SIG-M5 treated with dmso at 0.1 percent for 504 hours (cell line): ENCODE data around the gene COL5A2.

Source experiments
- DNase-seq: peaks from one replicate; lab custom pipeline; 2025; ENCODE audit not compliant: unreplicated experiment; lab: John Stamatoyannopoulos, UW

Gene COL5A2

DNA sequence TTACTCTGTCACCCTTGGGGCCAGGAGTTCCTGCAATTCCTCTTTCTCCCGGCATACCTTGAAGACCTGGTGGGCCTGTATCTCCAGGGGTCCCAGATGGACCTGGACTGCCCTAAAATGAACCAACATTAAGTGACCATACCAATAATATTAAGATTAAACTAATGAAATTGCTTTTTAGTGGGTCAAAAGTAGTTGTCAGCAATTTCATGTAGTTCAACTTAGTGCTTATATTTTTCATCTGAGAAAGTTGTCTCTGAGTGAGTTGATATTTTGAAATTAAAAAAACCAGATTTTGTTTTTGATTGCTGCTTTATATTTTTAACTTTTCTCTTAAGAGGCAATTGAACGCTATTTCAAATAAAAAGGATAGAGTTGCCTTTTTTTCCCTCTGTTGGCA, 122.2 kb downstream of the COL5A2 start:
- DNase-seq: no peak

- DNase-seq: no peak
Measured at GRCh38 chr2:189056200-189057106, 123.1 kb downstream of the COL5A2 start.

GRCh38 chr2:189050165-189050712, 129.3 kb downstream of the COL5A2 start:
- no peak for DNase-seq

DNA sequence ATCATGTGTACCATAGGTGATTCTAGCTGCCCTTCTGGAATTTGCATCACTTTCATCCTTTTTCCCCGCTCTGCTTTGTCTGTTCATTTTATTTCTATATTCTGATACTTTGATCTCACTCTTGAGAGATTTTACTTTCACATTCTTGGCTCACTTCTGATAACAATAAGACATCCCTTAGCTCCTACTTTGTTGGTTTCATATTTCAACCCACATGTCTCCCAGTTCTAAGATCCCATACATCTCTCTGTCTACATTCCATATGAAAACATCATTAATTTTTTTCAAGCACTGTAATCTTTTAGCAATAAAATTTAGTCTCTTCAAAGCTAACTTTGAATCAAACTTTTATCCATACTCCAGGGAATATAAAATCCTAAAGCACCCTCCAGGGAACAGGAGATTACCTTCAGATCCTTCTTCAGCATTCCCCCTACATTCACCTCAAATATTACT, 129.8 kb downstream of the COL5A2 start:
- no peak for DNase-seq

- DNase-seq: no peak
Measured at GRCh38 chr2:189048189-189048588, 131.4 kb downstream of the COL5A2 start.

- no peak for DNase-seq
Measured at GRCh38 chr2:189047171-189047888, 132.2 kb downstream of the COL5A2 start.

- no peak for DNase-seq
Measured at GRCh38 chr2:189046320-189046719, 133.2 kb downstream of the COL5A2 start.

DNA sequence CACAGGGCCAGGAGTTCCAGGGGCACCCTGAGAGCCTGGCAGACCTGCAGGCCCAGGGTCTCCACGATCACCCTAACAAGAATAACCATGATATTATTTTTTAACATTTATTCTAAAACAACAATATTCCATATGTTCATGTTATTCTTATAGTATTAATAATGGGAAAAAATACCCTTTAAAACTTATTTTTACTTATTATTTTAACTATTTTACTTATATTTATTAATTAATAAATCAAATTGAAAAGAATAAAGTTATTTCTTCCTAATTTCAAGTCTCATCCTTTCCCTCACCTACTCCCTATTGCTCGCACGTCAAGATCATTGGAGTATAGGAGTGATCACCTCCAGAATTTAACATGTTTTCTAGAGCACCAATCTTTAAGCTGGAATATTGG, 133.7 kb downstream of the COL5A2 start:
- no peak for DNase-seq

- no peak for DNase-seq
Measured at GRCh38 chr2:189037518-189037917, 142.0 kb downstream of the COL5A2 start.

GRCh38 chr2:189024901-189025618, 154.5 kb downstream of the COL5A2 start:
- DNase-seq: no peak

- no peak for DNase-seq
Measured at GRCh38 chr2:189022492-189022891, 157.1 kb downstream of the COL5A2 start.

- no peak for DNase-seq
Measured at GRCh38 chr2:189022053-189022481, 157.5 kb downstream of the COL5A2 start.

DNA sequence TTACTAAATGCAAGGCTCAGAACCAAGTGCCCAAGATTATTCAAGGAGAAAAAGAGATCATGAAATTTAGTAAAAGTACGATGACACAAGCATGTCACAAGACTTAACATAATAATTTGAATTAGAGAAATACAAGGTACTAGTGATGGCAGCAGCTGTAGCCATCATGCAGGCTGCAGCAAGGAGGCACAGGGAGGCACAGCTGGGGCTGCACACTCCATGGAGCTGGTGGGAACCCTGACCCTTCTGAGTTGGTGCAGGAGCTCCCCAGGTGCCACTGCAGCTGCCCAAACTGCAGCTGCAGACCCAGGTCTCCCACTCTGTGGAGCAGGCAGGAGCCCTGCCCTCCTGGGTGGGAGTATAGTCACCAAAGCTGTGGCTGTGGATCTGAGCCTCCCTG, 159.4 kb downstream of the COL5A2 start:
- DNase-seq: no peak

DNA sequence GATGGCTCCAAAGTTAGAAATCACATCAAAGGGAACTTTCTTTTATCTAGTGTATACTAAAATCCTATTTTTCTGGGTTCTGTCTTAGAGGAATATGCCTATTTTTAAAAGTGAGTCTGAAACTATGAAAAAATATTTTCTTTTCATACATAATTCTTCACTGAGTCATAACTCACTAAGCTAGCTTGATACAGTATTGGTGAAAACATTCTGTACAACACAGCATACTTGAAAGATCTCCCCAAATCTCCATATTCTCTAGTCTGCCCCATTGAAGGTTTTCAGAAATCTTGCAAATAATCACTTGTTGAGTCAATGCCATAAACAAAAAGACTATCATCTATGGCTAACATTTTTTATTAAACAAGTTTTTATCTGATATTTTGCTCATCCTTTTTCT, 160.9 kb downstream of the COL5A2 start:
- no peak for DNase-seq

GRCh38 chr2:189016311-189016861, 163.2 kb downstream of the COL5A2 start:
- DNase-seq: no peak

DNA sequence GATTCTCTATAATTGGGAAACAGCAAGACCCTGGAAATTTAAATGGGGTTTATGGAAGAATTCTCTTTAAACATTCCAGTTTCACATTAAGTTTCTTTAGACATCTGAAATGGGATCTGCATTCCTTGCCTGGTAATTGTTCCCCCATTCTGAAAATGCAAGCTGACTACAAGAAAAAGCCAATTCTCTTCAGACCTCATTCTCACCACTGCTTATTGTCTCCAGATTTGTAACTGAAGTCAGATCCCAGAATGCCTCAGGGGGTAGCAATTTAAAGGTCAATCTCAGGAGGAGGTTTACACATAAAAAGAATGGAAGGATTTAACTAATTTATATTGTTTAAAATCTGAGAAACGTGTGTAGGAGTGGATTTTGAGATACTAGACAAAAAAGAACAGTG, 164.2 kb downstream of the COL5A2 start:
- no peak for DNase-seq

- DNase-seq: no peak
Measured at GRCh38 chr2:189014449-189015138, 165.0 kb downstream of the COL5A2 start.

DNA sequence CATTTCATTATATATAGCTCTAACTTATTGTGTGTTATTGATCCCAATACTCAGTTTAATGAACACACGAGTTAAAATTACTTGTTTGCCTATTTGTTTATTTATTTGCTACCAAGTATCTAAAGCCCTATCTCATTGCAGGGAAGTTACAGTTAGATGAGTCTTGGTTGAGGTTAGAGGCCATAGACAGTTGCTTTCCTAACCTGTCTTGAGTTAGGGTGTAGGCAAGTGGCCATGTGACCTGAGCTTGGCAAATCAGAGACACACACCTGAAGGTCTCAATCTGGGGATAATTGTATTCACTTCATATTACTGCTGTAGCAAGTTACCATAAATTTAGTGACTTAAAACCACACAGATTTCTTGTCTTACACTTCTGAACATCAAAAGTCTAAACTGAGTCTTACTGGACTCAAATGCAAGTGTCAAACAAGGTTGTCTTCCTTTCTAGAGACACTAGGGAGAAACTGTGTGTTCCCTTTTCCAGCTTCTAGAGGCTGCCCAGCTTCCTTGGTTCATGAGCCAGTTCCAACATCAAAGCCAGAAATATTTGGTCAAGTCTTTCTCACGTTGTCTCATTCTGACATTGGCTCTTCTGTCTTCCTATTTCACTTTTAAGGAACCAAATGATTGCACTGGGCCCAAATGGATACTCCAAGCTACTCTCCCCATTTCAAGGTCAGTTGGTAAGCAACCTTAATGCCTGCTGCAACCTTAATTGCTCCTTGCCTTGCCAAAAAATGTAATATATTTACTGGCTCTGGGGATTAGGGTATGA, 165.7 kb downstream of the COL5A2 start:
- DNase-seq: no peak

DNA sequence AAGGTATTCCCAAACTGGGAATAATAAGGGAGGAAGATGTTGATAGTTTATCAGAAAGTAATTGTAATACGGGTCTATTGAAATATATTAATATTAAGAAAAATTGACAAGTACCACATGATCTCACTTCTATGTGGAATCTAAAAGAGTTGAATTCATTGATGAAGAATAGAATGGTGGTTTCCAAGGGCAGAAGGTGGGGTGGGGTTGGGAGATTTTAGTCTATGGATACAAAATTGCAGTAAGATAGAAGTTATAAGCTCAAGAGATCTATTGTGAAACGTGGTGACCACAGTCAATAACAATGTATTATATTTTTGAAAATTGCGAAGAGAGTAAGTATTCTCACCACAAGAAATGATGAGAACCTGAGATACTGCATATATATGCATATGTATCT, 166.5 kb downstream of the COL5A2 start:
- no peak for DNase-seq

GRCh38 chr2:189012351-189012750, 167.2 kb downstream of the COL5A2 start:
- DNase-seq: no peak
